IMR-90 (cell line): ENCODE measurements around the gene ZDHHC1.

Experiments
- BHLHE40 ChIP-seq: fragments of 150-350 bp; IDR thresholded peaks from 2 replicates; pipeline ENCODE4 v1.6.1; 2016; ENCODE audit warnings: mild to moderate bottlenecking, low read depth, low read length
- CEBPB ChIP-seq: IDR thresholded peaks from 2 replicates; pipeline ENCODE4 v1.6.1; 2012; ENCODE audit warnings: low read depth, low read length, improper control_type of control experiment
- CHD1 ChIP-seq: IDR thresholded peaks from 2 replicates; pipeline ENCODE4 v1.6.1; 2012; ENCODE audit warnings: low read depth, low read length, improper control_type of control experiment
- MAFK ChIP-seq: IDR thresholded peaks from 2 replicates; pipeline ENCODE4 v1.6.1; 2012; ENCODE audit warnings: low read depth, low read length, improper control_type of control experiment
- MAZ ChIP-seq: IDR thresholded peaks from 2 replicates; pipeline ENCODE4 v1.6.1; 2012; ENCODE audit warnings: low read depth, mild to moderate bottlenecking, low read length, improper control_type of control experiment, moderate library complexity, borderline replicate concordance
- MXI1 ChIP-seq: IDR thresholded peaks from 2 replicates; pipeline ENCODE4 v1.6.1; 2012; ENCODE audit warnings: low read depth, mild to moderate bottlenecking, low read length, moderate library complexity, borderline replicate concordance
- POLR2A ChIP-seq: IDR thresholded peaks from 2 replicates; pipeline ENCODE4 v1.6.1; 2012; ENCODE audit warnings: mild to moderate bottlenecking, low read depth, low read length
- RAD21 ChIP-seq: IDR thresholded peaks from 2 replicates; pipeline ENCODE4 v1.6.1; 2012; ENCODE audit warnings: low read length, improper control_type of control experiment
- RCOR1 ChIP-seq: IDR thresholded peaks from 2 replicates; pipeline ENCODE4 v1.6.1; 2012; ENCODE audit warnings: mild to moderate bottlenecking, low read length, improper control_type of control experiment; ENCODE audit not compliant: insufficient replicate concordance
- RFX5 ChIP-seq: IDR thresholded peaks from 2 replicates; pipeline ENCODE4 v1.8.0; 2012; ENCODE audit warnings: low read depth, mild to moderate bottlenecking, low read length, moderate library complexity
- SMC3 ChIP-seq: fragments of 150-350 bp; IDR thresholded peaks from 2 replicates; pipeline ENCODE4 v1.6.1; 2016; ENCODE audit warnings: low read depth, mild to moderate bottlenecking, antibody characterized with exemption, low read length, moderate library complexity
- TF ChIP-seq, protein P1 (sequence below): conservative IDR thresholded peaks from 2 replicates; pipeline ENCODE4 v1.5.1; 2012; ENCODE audit warnings: mild to moderate bottlenecking, low read depth, low read length, improper control_type of control experiment
- TF ChIP-seq, protein P2 (sequence below): fragments of 150-350 bp; IDR thresholded peaks from 2 replicates; pipeline ENCODE4 v1.6.1; 2016; ENCODE audit warnings: low read depth, mild to moderate bottlenecking, low read length, moderate library complexity, borderline replicate concordance
- TF ChIP-seq, protein P3 (sequence below): fragments of 150-350 bp; IDR thresholded peaks from 2 replicates; pipeline ENCODE4 v1.6.1; 2017; ENCODE audit warnings: mild to moderate bottlenecking, antibody characterized with exemption, low read length, low read depth

DNA sequence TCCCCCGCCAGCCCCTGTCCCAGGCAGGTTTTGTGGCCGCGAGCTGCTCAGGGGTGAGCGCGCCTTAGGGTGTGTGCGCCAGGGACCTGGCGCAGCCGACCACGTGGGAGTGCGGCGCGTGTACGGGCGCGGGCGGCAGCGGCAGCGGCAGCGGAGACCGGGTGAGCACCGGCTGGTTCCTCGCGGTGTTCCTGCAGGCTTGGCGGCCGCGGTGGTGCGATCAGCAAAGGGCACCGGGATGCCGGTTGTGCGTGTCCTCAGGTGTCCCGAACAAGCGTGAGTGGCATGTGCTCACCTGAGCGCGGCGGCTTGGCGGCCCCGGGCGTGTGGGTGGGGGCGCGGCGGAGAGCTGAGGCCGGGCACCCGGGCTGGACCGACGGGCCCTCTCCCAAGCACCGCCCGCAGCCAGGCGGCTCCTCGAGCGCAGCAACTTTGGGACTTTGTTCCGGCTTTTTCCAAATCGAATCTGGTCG is 14.3 kb upstream of the ZDHHC1 start:
- TF ChIP-seq MXI1: no peak
- TF ChIP-seq, protein P1, sequence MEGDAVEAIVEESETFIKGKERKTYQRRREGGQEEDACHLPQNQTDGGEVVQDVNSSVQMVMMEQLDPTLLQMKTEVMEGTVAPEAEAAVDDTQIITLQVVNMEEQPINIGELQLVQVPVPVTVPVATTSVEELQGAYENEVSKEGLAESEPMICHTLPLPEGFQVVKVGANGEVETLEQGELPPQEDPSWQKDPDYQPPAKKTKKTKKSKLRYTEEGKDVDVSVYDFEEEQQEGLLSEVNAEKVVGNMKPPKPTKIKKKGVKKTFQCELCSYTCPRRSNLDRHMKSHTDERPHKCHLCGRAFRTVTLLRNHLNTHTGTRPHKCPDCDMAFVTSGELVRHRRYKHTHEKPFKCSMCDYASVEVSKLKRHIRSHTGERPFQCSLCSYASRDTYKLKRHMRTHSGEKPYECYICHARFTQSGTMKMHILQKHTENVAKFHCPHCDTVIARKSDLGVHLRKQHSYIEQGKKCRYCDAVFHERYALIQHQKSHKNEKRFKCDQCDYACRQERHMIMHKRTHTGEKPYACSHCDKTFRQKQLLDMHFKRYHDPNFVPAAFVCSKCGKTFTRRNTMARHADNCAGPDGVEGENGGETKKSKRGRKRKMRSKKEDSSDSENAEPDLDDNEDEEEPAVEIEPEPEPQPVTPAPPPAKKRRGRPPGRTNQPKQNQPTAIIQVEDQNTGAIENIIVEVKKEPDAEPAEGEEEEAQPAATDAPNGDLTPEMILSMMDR: no peak
- TF ChIP-seq MAZ: no peak
- TF ChIP-seq, protein P2, sequence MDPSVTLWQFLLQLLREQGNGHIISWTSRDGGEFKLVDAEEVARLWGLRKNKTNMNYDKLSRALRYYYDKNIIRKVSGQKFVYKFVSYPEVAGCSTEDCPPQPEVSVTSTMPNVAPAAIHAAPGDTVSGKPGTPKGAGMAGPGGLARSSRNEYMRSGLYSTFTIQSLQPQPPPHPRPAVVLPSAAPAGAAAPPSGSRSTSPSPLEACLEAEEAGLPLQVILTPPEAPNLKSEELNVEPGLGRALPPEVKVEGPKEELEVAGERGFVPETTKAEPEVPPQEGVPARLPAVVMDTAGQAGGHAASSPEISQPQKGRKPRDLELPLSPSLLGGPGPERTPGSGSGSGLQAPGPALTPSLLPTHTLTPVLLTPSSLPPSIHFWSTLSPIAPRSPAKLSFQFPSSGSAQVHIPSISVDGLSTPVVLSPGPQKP: no peak
- TF ChIP-seq POLR2A: no peak
- TF ChIP-seq RAD21: no peak
- no peak for TF ChIP-seq SMC3
- TF ChIP-seq CHD1: no peak
- no peak for TF ChIP-seq CEBPB
- no peak for TF ChIP-seq BHLHE40
- TF ChIP-seq RFX5: no peak
- no peak for TF ChIP-seq MAFK
- TF ChIP-seq, protein P3, sequence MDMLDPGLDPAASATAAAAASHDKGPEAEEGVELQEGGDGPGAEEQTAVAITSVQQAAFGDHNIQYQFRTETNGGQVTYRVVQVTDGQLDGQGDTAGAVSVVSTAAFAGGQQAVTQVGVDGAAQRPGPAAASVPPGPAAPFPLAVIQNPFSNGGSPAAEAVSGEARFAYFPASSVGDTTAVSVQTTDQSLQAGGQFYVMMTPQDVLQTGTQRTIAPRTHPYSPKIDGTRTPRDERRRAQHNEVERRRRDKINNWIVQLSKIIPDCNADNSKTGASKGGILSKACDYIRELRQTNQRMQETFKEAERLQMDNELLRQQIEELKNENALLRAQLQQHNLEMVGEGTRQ: no peak
- no peak for TF ChIP-seq RCOR1
